Gastroesophageal sphincter (tissue), 3 donors: ENCODE results near the gene ANKRD26.
"Not testable (repeated sequence)": the region's sequence is repeated elsewhere in the genome, so short reads cannot be mapped to it uniquely, and the experiment has no call there.

Experiments used
- CTCF ChIP-seq, 4 experiments: fragments of 200-600 bp in 2 of 4; fragments of 450-650 bp in 2 of 4; sonication (generic) in 1 of 4; IDR thresholded peaks; one replicate each; pipeline ENCODE4 v1.5.1; 2017 to 2019; ENCODE audit warnings: antibody characterized with exemption in 4 of 4, mild to moderate bottlenecking in 2 of 4, moderate library complexity in 2 of 4
- EP300 ChIP-seq: sonication (generic); formaldehyde crosslinking; IDR thresholded peaks from one replicate; pipeline ENCODE4 v1.6.1; 2017; ENCODE audit warnings: antibody characterized with exemption, mild to moderate bottlenecking
- POLR2AphosphoS5 ChIP-seq: sonication (generic); formaldehyde crosslinking; IDR thresholded peaks from one replicate; pipeline ENCODE4 v1.6.1; 2017; ENCODE audit warnings: antibody characterized with exemption

GRCh38 chr10:27045247-27045646 lies 55.0 kb downstream of the ANKRD26 start:
- TF ChIP-seq EP300; POLR2AphosphoS5; CTCF (IDR thresholded peaks at IDR 0.05): not testable (repeated sequence)
